Measurements from ENCODE around the gene PAQR6. TPM values are rescaled to one million over a fixed set of nuclear protein-coding genes. Genes with fewer than 3 reads are reported as not detected.
A peak's percentile ranks its signal among the peaks of the same experiment; 100 is the strongest.
"Not testable (repeated sequence)": the region's sequence is repeated elsewhere in the genome, so short reads cannot be mapped to it uniquely, and the experiment has no call there.

PAQR6 gene
- total and polyA plus RNA-seq, 7 donors, result 0.30 to 1.2 (median 0.73) TPM

DNA sequence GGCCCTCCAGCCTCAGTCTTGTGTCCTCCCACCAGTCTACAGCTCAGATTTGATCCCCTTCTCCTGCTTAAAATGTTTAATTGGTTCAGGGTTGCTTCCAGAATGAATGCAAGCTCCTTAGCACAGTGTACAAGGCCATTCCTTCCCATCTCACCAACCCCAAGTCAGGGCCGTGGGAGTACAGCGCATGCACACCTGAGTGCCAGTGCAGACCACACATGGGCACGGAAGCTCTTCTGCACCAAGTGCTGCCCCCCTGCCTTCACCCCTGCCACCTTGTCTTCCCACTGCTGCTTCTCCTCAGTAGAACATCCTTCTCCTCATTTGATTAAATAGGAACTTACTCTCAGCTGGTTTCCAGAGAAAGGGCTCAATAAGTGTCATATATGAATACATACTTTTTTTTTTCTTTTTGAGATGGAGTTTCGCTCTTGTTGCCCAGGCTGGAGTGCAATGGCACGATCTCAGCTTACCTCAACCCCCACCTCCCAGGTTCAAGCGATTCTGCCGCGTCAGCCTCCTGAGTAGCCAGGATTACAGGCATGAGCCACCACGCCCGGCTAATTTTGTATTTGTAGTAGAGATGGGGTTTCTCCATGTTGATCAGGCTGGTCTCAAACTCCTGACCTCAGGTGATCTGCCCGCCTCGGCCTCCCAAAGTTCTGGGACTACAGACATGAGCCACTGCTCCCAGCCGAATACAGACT, 25.7 kb downstream of the PAQR6 start:
- Histone ChIP-seq H3K27ac (no peak overlapping the region), H3K4me3 (no peak overlapping the region), H3K9me3 (no peaks in the 10 kb centered on the region), H3K36me3 (ENCODE audit: insufficient read depth in 1 of 2, low read depth in 1 of 2) (peaks cover 0 to 56% of the 10 kb centered on the region in 2 donors), H3K27me3 (ENCODE audit: insufficient read depth in 3 of 3, low read length in 2 of 3) (no peaks in the 10 kb centered on the region), H3K4me1 (peaks cover 13% of the 10 kb centered on the region)
- WGBS, 3 donors, result 91 to 97% (median 92%) methylated on average over 13 of the region's 13 CpGs
- DNase-seq (no peak), ATAC-seq (no peak)
- TF ChIP-seq, protein P1, sequence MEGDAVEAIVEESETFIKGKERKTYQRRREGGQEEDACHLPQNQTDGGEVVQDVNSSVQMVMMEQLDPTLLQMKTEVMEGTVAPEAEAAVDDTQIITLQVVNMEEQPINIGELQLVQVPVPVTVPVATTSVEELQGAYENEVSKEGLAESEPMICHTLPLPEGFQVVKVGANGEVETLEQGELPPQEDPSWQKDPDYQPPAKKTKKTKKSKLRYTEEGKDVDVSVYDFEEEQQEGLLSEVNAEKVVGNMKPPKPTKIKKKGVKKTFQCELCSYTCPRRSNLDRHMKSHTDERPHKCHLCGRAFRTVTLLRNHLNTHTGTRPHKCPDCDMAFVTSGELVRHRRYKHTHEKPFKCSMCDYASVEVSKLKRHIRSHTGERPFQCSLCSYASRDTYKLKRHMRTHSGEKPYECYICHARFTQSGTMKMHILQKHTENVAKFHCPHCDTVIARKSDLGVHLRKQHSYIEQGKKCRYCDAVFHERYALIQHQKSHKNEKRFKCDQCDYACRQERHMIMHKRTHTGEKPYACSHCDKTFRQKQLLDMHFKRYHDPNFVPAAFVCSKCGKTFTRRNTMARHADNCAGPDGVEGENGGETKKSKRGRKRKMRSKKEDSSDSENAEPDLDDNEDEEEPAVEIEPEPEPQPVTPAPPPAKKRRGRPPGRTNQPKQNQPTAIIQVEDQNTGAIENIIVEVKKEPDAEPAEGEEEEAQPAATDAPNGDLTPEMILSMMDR (IDR thresholded peaks at IDR 0.05), result no peak
- intact Hi-C loops (cut with DNase I), result loop anchor here in 1 of 2 donors (2.0 kb wide), 1 partner anchor 73 kb away; no protein-coding TSS in a partner anchor

DNA sequence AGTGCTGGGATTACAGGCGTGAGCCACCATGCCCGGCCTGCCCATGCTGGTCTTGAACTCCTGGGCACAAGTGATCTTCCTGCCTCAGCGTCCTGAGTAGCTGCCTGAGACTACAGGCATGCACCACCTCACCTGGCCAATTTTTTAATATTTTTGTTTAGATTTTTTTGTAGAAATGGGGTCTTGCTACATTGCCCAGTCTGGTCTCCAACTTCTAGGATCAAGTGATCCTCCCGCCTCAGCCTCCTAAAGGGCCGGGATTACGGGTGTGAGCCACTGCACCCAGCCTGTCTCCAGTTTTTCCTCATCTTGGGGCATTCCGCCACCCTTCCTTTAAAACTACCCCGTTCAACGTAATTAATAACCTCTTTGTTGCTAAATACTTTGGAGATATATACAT, 27.6 kb downstream of the PAQR6 start:
- intact Hi-C loops (cut with DNase I), result no loop called here
- no peak for DNase-seq

DNA sequence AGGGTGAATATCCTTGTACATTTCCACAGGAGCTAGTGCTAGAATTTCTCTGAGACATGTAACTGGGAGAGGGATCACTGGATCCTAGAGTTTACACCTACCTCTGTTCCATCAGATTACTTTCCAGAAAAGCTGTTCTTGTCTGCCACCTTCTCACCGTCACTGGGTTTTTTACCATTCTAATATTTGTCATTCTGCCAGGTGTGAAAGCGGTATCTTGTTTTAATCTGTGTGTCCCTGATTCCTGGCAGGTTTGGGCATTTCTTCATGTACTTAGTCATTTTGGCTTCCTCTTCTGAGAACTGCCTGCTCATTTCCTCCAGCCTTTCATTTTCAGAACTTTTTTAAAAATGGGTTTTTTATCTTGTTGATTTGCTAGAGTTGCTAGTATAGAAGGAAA, 30.0 kb downstream of the PAQR6 start:
- ATAC-seq (no peak), DNase-seq (no peak)
- H3K4me1 ChIP-seq, result peaks cover 20% of the 10 kb centered on the region
- intact Hi-C loops (cut with DNase I), result loop anchor here in 1 of 2 donors (2.0 kb wide), 1 partner anchor 35 kb away; no protein-coding TSS in a partner anchor
- H3K36me3 ChIP-seq (ENCODE audit: insufficient read depth in 1 of 2, low read depth in 1 of 2), result peaks cover 0 to 43% of the 10 kb centered on the region in 2 donors
- 18 to 42% (median 37%) methylated on average over 2 of the region's 2 CpGs for WGBS, 3 donors
- H3K4me3 ChIP-seq, result no peak overlapping the region
- TF ChIP-seq, protein P1 (IDR thresholded peaks at IDR 0.05), result no peak
- no peaks in the 10 kb centered on the region for H3K27me3 ChIP-seq (ENCODE audit: insufficient read depth in 3 of 3, low read length in 2 of 3)
- H3K27ac ChIP-seq, result peak overlapping the region; percentile 64
- no peaks in the 10 kb centered on the region for H3K9me3 ChIP-seq

More for the DNA sequence above, 27.6 kb downstream of the PAQR6 start:
- H3K4me1 ChIP-seq, result peaks cover 10% of the 10 kb centered on the region
- no peaks in the 10 kb centered on the region for H3K9me3 ChIP-seq
- WGBS, 3 donors, result 94 to 97% (median 95%) methylated on average over 9 of the region's 9 CpGs
- no peaks in the 10 kb centered on the region for H3K27me3 ChIP-seq (ENCODE audit: insufficient read depth in 3 of 3, low read length in 2 of 3)
- TF ChIP-seq, protein P1 (IDR thresholded peaks at IDR 0.05), result no peak
- no peak overlapping the region for H3K27ac ChIP-seq
- peaks cover 0 to 50% of the 10 kb centered on the region in 2 donors for H3K36me3 ChIP-seq (ENCODE audit: insufficient read depth in 1 of 2, low read depth in 1 of 2)
- no peak for ATAC-seq
- no peak overlapping the region for H3K4me3 ChIP-seq

DNA sequence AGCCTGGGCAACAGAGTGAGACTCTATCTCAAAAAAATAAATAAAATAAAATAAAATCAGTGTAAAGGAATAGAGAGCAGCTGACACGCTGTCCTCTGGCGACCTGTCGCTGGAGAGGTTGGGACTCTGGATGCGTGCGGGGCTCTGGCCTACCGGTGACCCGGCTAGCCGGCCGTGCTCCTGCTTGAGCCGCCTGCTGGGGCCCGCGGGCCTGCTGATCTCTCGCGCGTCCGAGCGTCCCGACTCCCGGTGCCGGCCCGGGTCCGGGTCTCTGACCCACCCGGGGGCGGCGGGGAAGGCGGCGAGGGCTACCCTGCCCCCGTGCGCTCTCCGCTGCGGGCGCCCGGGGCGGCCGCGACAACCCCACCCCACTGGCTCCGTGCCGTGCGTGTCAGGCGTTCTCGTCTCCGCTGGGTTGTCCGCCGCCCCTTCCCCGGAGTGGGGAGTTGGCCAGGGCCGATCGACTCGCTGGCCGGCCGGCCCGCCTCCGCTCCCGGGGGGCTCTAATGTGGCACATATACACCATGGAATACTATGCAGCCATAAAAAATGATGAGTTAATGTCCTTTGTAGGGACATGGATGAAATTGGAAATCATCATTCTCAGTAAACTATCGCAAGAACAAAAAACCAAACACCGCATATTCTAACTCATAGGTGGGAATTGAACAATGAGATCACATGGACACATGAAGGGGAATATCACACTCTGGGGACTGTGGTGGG, 31.3 kb downstream of the PAQR6 start:
- Histone ChIP-seq H3K4me1 (peaks cover 20% of the 10 kb centered on the region), H3K36me3 (ENCODE audit: insufficient read depth in 1 of 2, low read depth in 1 of 2) (peaks cover 0 to 29% of the 10 kb centered on the region in 2 donors)
- not testable (repeated sequence) for H3K27ac ChIP-seq; ATAC-seq; H3K27me3 ChIP-seq (ENCODE audit: insufficient read depth in 3 of 3, low read length in 2 of 3); H3K4me3 ChIP-seq; H3K9me3 ChIP-seq; DNase-seq
- WGBS, 3 donors, result 92 to 95% (median 93%) methylated on average over 48 to 55 of the region's 55 CpGs
- intact Hi-C loops (cut with DNase I), result loop anchor here in 1 of 2 donors (2.0 kb wide), 1 partner anchor 34 kb away; no protein-coding TSS in a partner anchor

Measured in psoas muscle (tissue), 8 donors.